Upper lobe of left lung (tissue), 4 donors: ENCODE measurements around the gene KANSL1.

ENCODE experiments used
- CTCF ChIP-seq, 6 experiments: fragments of 450-650 bp in 4 of 6; fragments of 200-600 bp in 2 of 6; sonication (generic) in 2 of 6; IDR thresholded peaks; one replicate each; pipeline ENCODE4 v1.5.1; 2016 to 2019; ENCODE audit warnings: antibody characterized with exemption in 6 of 6
- EP300 ChIP-seq, 4 donors: sonication (generic); formaldehyde crosslinking; IDR thresholded peaks; one replicate each; pipeline ENCODE4 v1.5.1; 2017; ENCODE audit warnings: antibody characterized with exemption in 4 of 4, control low read depth in 2 of 4
- POLR2A ChIP-seq, 4 donors: fragments of 450-650 bp; IDR thresholded peaks; one replicate each; pipeline ENCODE4 v1.5.1; 2016 to 2017; ENCODE audit warnings: antibody characterized with exemption in 4 of 4, mild to moderate bottlenecking in 2 of 4
- POLR2AphosphoS5 ChIP-seq, 2 donors: sonication (generic); formaldehyde crosslinking; IDR thresholded peaks; one replicate each; pipeline ENCODE4 v1.5.1; 2017; ENCODE audit warnings: antibody characterized with exemption in 2 of 2

GRCh38 chr17:46106966-46107644 lies 86.1 kb downstream of the KANSL1 start:
- no peak for TF ChIP-seq CTCF (IDR thresholded peaks at IDR 0.05)
- no peak for TF ChIP-seq POLR2AphosphoS5 (IDR thresholded peaks at IDR 0.05)
- TF ChIP-seq POLR2A (IDR thresholded peaks at IDR 0.05) = no peak
- TF ChIP-seq EP300 (IDR thresholded peaks at IDR 0.05) = no peak
